Spleen (tissue), 7 donors: ENCODE measurements around the gene TTC9.

Source experiments
- CTCF ChIP-seq, 11 experiments: fragments of 200-600 bp in 7 of 11; fragments of 450-650 bp in 4 of 11; sonication (generic) in 4 of 11; IDR thresholded peaks in 8 of 11; conservative IDR thresholded peaks in 3 of 11; 1 replicate in 7 of 11; 2 replicates in 4 of 11; pipeline versions ENCODE4 v1.4.0 to v1.8.0; 2016 to 2021; ENCODE audit warnings: antibody characterized with exemption in 11 of 11, inconsistent platforms in 4 of 11, mild to moderate bottlenecking in 1 of 11
- POLR2AphosphoS5 ChIP-seq, 3 donors: sonication (generic); formaldehyde crosslinking; IDR thresholded peaks; one replicate each; pipeline ENCODE4 v1.5.1; 2017; ENCODE audit warnings: antibody characterized with exemption in 3 of 3
- donor health status: DM: no; HTN: no; CAD: no; lungs with moderate emphysema.
- donor health status: DM: no; HTN: no; CAD: no.
- donor health status: DM: no; HTN: no; CAD: no.

- TF ChIP-seq CTCF (IDR thresholded peaks at IDR 0.05 in 8 of 11, conservative IDR thresholded peaks at IDR 0.05 in 3 of 11) (no peak), POLR2AphosphoS5 (IDR thresholded peaks at IDR 0.05) (no peak)
Observed at GRCh38 chr14:70635971-70636595, 5.6 kb upstream of the TTC9 start.
